HG03520 (cell line): ENCODE results near the gene C19orf47.

Experiments used
- ATAC-seq: cut with Tn5 transposase; IDR thresholded peaks from one replicate; pipeline ENCODE4 v1.9.1; 2021; ENCODE audit warnings: mild to moderate bottlenecking, moderate library complexity; ENCODE audit not compliant: unreplicated experiment

C19orf47 gene

GRCh38 chr19:40284251-40284500 lies 64.0 kb downstream of the C19orf47 start:
- no peak for ATAC-seq

GRCh38 chr19:40283414-40284250 lies 64.6 kb downstream of the C19orf47 start:
- no peak for ATAC-seq

- ATAC-seq: no peak
Observed at GRCh38 chr19:40282920-40283319, 65.3 kb downstream of the C19orf47 start.

GRCh38 chr19:40282209-40282580 lies 66.0 kb downstream of the C19orf47 start:
- no peak for ATAC-seq

- ATAC-seq: no peak
Observed at GRCh38 chr19:40281381-40282208, 66.6 kb downstream of the C19orf47 start.

- ATAC-seq: no peak
Observed at GRCh38 chr19:40280608-40281221, 67.5 kb downstream of the C19orf47 start.

- no peak for ATAC-seq
Observed at GRCh38 chr19:40279761-40280607, 68.2 kb downstream of the C19orf47 start.

GRCh38 chr19:40279120-40279551 lies 69.1 kb downstream of the C19orf47 start:
- no peak for ATAC-seq

GRCh38 chr19:40278361-40279035 lies 69.7 kb downstream of the C19orf47 start:
- ATAC-seq: no peak

- ATAC-seq: no peak
Observed at GRCh38 chr19:40277356-40278059, 70.7 kb downstream of the C19orf47 start.

GRCh38 chr19:40274585-40275544 lies 73.3 kb downstream of the C19orf47 start:
- ATAC-seq: no peak

- no peak for ATAC-seq
Observed at GRCh38 chr19:40273469-40274360, 74.5 kb downstream of the C19orf47 start.

- ATAC-seq: no peak
Observed at GRCh38 chr19:40272261-40272660, 75.9 kb downstream of the C19orf47 start.

GRCh38 chr19:40271706-40272105 lies 76.5 kb downstream of the C19orf47 start:
- ATAC-seq: no peak

GRCh38 chr19:40270362-40271089 lies 77.7 kb downstream of the C19orf47 start:
- no peak for ATAC-seq
